Activated naive CD4-positive, alpha-beta T cell treated with anti-CD3 and anti-CD28 coated beads, Interleukin-2, amount 50 U/mL, for 16 hours (primary cell): Measurements from ENCODE around the gene PLAC8L1.
"Not testable (repeated sequence)": the region's sequence is repeated elsewhere in the genome, so short reads cannot be mapped to it uniquely, and the experiment has no call there.

Experiments used
- DNase-seq: peaks from one replicate; pipeline ENCODE4 v3.0.0-alpha.2; 2020

Gene PLAC8L1

GRCh38 chr5:146105477-146105876 lies at the start of gene PLAC8L1:
TSS of gene PLAC8L1 (minus strand) at chr5:146105577. CDS start at chr5:146104311, 1,266 bp downstream.
- DNase-seq, result no peak

GRCh38 chr5:146151970-146152369 lies 46.6 kb upstream of the PLAC8L1 start:
- DNase-seq, result no peak

- no peak for DNase-seq
These were observed 32.6 kb upstream of the PLAC8L1 start for GRCh38 chr5:146137967-146138403.

- no peak for DNase-seq
These were observed 25.2 kb upstream of the PLAC8L1 start for GRCh38 chr5:146130440-146131045.

- DNase-seq, result no peak
These were observed 20.7 kb upstream of the PLAC8L1 start for GRCh38 chr5:146126068-146126467.

GRCh38 chr5:146124580-146124979 lies 19.2 kb upstream of the PLAC8L1 start:
- DNase-seq, result no peak

GRCh38 chr5:146121451-146121850 lies 16.1 kb upstream of the PLAC8L1 start:
- not testable (repeated sequence) for DNase-seq

GRCh38 chr5:146118322-146118721 lies 12.9 kb upstream of the PLAC8L1 start:
- DNase-seq, result no peak

GRCh38 chr5:146117216-146117615 lies 11.8 kb upstream of the PLAC8L1 start:
- not testable (repeated sequence) for DNase-seq

GRCh38 chr5:146116361-146116760 lies 11.0 kb upstream of the PLAC8L1 start:
- no peak for DNase-seq

GRCh38 chr5:146112476-146112875 lies 7.1 kb upstream of the PLAC8L1 start:
- DNase-seq, result no peak

- DNase-seq, result no peak
These were observed 6.0 kb upstream of the PLAC8L1 start for GRCh38 chr5:146111409-146111808.

- no peak for DNase-seq
These were observed 4.0 kb upstream of the PLAC8L1 start for GRCh38 chr5:146109379-146109778.

GRCh38 chr5:146108870-146109269 lies 3.5 kb upstream of the PLAC8L1 start:
- DNase-seq, result not testable (repeated sequence)

GRCh38 chr5:146107901-146108300 lies 2.5 kb upstream of the PLAC8L1 start:
- no peak for DNase-seq

GRCh38 chr5:146103594-146103993 lies 1.8 kb downstream of the PLAC8L1 start:
- no peak for DNase-seq

- DNase-seq, result no peak
These were observed 3.7 kb downstream of the PLAC8L1 start for GRCh38 chr5:146101646-146102045.

GRCh38 chr5:146098047-146098446 lies 7.3 kb downstream of the PLAC8L1 start:
- no peak for DNase-seq

GRCh38 chr5:146091881-146092280 lies 13.5 kb downstream of the PLAC8L1 start:
- no peak for DNase-seq

- DNase-seq, result no peak
These were observed 16.1 kb downstream of the PLAC8L1 start for GRCh38 chr5:146089287-146089686.

- DNase-seq, result no peak
These were observed 17.3 kb downstream of the PLAC8L1 start for GRCh38 chr5:146088098-146088497.

- no peak for DNase-seq
These were observed 21.0 kb downstream of the PLAC8L1 start for GRCh38 chr5:146084376-146084775.

GRCh38 chr5:146082798-146083197 lies 22.6 kb downstream of the PLAC8L1 start:
- DNase-seq, result no peak

GRCh38 chr5:146081556-146081955 lies 23.8 kb downstream of the PLAC8L1 start:
- no peak for DNase-seq

GRCh38 chr5:146079695-146080373 lies 25.5 kb downstream of the PLAC8L1 start:
- DNase-seq, result no peak
